NB4 (cell line): ENCODE measurements around the gene SMAD2.

Source experiments
- MYC ChIP-seq: IDR thresholded peaks from 2 replicates; pipeline ENCODE4 v1.6.1; 2011; ENCODE audit warnings: low read depth, low read length
- POLR2A ChIP-seq: IDR thresholded peaks from 2 replicates; pipeline ENCODE4 v1.6.1; 2011; ENCODE audit warnings: mild to moderate bottlenecking; ENCODE audit not compliant: insufficient read length; ENCODE audit errors: extremely low read depth
- TF ChIP-seq, protein P1 (sequence below): IDR thresholded peaks from one replicate; pipeline ENCODE4 v1.5.1; 2012; ENCODE audit warnings: low read depth, low read length
- TF ChIP-seq, protein P2 (sequence below): IDR thresholded peaks from 2 replicates; pipeline ENCODE4 v1.6.1; 2011; ENCODE audit warnings: low read depth, low read length

DNA sequence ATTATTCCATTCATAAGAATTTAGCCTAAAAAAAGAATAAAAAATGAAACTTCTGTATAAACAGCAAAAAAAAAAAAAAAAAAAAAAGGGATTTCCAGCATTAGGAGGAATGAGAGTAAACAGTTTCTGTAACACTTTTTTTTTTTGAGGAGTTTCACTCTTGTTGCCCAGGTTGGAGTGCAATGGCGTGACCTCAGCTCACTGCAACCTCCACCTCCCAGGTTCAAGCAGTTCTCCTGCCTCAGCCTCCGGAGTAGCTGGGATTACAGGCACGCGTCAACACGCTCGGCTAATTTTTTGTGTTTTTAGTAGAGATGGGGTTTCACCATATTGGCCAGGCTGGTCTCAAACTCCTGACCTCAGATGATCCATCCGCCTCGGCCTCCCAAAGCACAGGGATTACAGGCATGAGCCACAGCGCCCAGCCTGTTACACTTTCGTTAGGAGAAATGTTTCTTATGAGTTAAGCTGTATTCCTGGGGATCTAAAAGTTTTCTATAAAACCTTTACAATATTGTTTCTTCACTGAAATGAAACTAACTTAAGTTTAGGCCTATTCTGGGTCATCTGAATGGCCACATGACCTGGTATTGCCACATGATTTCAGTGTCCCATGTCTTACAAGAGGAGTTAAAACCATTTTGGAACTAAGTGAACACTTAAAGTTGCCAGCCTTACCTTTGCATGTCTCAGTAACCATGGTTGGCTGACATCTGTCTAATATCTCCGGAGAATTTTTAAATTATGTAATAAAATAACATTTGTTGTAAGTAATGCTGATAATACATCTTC, 17.5 kb downstream of the SMAD2 start:
- TF ChIP-seq, protein P1, sequence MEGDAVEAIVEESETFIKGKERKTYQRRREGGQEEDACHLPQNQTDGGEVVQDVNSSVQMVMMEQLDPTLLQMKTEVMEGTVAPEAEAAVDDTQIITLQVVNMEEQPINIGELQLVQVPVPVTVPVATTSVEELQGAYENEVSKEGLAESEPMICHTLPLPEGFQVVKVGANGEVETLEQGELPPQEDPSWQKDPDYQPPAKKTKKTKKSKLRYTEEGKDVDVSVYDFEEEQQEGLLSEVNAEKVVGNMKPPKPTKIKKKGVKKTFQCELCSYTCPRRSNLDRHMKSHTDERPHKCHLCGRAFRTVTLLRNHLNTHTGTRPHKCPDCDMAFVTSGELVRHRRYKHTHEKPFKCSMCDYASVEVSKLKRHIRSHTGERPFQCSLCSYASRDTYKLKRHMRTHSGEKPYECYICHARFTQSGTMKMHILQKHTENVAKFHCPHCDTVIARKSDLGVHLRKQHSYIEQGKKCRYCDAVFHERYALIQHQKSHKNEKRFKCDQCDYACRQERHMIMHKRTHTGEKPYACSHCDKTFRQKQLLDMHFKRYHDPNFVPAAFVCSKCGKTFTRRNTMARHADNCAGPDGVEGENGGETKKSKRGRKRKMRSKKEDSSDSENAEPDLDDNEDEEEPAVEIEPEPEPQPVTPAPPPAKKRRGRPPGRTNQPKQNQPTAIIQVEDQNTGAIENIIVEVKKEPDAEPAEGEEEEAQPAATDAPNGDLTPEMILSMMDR, result no peak
- TF ChIP-seq POLR2A, result no peak
- TF ChIP-seq, protein P2, sequence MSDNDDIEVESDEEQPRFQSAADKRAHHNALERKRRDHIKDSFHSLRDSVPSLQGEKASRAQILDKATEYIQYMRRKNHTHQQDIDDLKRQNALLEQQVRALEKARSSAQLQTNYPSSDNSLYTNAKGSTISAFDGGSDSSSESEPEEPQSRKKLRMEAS, result no peak
- TF ChIP-seq MYC, result no peak
